HFFc6 (cell line): ENCODE data around the gene VWC2L. TPM values are rescaled to one million over a fixed set of nuclear protein-coding genes. Genes with fewer than 3 reads are reported as not detected.

Source experiments
- DNase-seq: peaks from one replicate; pipeline ENCODE4 v3.0.0-alpha.2; 2018
- H3K27ac Mint-ChIP-seq: 2 replicates; pipeline ENCODE4 v1.8.0; 2020; ENCODE audit warnings: mild to moderate bottlenecking, mixed read lengths
- H3K27me3 Mint-ChIP-seq: 2 replicates; pipeline ENCODE4 v1.8.0; 2021; ENCODE audit warnings: mild to moderate bottlenecking, moderate library complexity, mixed read lengths; ENCODE audit not compliant: insufficient read depth
- H3K36me3 Mint-ChIP-seq: 2 replicates; pipeline ENCODE4 v1.8.0; 2021; ENCODE audit warnings: low read depth, mixed read lengths
- H3K4me1 Mint-ChIP-seq: 2 replicates; pipeline ENCODE4 v1.8.0; 2020; ENCODE audit warnings: low read depth, mixed read lengths
- H3K4me3 Mint-ChIP-seq: 2 replicates; pipeline ENCODE4 v1.8.0; 2020; ENCODE audit warnings: mild to moderate bottlenecking, moderate library complexity, mixed read lengths
- H3K9me3 Mint-ChIP-seq: 2 replicates; pipeline ENCODE4 v1.8.0; 2020; ENCODE audit warnings: mild to moderate bottlenecking, mixed read lengths
- total RNA-seq, 6 experiments: library from RNA; stranded (reverse); fragmentation: NEBNext Ultra II Directional; extraction: Animal tissue kit (Norgen Biotek cat#: 25700); gene quantifications; 2 replicates in 1 of 6; 3 replicates in 5 of 6; pipeline ENCODE4 v1.2.3, GENCODE V29; 2021
- TF ChIP-seq, protein P1 (sequence below): fragments of 200-600 bp; sonication (generic); IDR thresholded peaks from 2 replicates; pipeline ENCODE4 v1.5.0; 2021; ENCODE audit warnings: antibody characterized with exemption, mild to moderate bottlenecking

The VWC2L gene
- total RNA-seq, 6 experiments from 2014 or later: not detected

- H3K4me3 Mint-ChIP-seq: no peak overlapping the region
- H3K27me3 Mint-ChIP-seq: peaks cover 6% of the 10 kb centered on the region
- TF ChIP-seq, protein P1, sequence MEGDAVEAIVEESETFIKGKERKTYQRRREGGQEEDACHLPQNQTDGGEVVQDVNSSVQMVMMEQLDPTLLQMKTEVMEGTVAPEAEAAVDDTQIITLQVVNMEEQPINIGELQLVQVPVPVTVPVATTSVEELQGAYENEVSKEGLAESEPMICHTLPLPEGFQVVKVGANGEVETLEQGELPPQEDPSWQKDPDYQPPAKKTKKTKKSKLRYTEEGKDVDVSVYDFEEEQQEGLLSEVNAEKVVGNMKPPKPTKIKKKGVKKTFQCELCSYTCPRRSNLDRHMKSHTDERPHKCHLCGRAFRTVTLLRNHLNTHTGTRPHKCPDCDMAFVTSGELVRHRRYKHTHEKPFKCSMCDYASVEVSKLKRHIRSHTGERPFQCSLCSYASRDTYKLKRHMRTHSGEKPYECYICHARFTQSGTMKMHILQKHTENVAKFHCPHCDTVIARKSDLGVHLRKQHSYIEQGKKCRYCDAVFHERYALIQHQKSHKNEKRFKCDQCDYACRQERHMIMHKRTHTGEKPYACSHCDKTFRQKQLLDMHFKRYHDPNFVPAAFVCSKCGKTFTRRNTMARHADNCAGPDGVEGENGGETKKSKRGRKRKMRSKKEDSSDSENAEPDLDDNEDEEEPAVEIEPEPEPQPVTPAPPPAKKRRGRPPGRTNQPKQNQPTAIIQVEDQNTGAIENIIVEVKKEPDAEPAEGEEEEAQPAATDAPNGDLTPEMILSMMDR: no peak
- H3K4me1 Mint-ChIP-seq: no peaks in the 10 kb centered on the region
- no peaks in the 10 kb centered on the region for H3K36me3 Mint-ChIP-seq
- peaks cover 4% of the 10 kb centered on the region; the same call in 1 of the 2 replicates for H3K9me3 Mint-ChIP-seq
- H3K27ac Mint-ChIP-seq: no peak overlapping the region
- no peak for DNase-seq
These were observed 154.4 kb downstream of the VWC2L start for GRCh38 chr2:214565246-214565645.

GRCh38 chr2:214566457-214566856 is 155.6 kb downstream of the VWC2L start:
- Mint-ChIP-seq H3K4me1 (no peaks in the 10 kb centered on the region), H3K4me3 (no peak overlapping the region), H3K27ac (no peak overlapping the region), H3K9me3 (peaks cover 4% of the 10 kb centered on the region; the same call in 1 of the 2 replicates), H3K27me3 (peaks cover 6% of the 10 kb centered on the region), H3K36me3 (no peaks in the 10 kb centered on the region)
- TF ChIP-seq, protein P1: no peak
- no peak for DNase-seq

DNA sequence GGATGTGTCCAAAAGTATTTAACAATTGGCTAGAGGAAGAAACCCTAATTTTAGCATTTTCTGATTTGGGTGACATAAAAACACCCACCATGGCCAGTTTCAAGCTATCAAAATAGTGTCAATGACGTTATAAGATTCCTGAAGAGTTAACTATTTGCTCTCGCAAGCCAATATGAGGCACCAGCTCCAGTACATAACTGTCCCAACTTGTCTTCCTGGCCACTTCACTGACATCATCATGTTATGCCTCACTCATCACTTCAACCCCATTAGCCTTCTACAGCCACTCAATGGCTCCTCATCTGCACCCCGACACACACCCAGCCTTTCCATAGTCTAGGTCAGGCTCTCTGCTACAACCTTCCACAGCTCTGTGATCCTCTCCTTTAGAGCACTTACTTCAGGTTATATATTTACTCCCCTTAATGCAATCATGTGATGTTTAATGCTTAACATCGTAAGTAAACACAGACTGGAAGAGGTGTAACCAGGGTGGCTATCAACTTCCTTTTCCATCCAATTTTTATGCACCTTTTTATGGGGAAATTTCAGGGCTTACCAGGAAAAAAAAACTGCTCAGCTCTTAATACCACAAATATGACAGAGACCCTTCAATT is 158.7 kb downstream of the VWC2L start:
- TF ChIP-seq, protein P1: no peak
- no peaks in the 10 kb centered on the region for H3K36me3 Mint-ChIP-seq
- no peak for DNase-seq
- H3K9me3 Mint-ChIP-seq: no peaks in the 10 kb centered on the region
- peaks cover 6% of the 10 kb centered on the region for H3K27me3 Mint-ChIP-seq
- no peak overlapping the region for H3K27ac Mint-ChIP-seq
- peaks cover 2% of the 10 kb centered on the region; the same call in 1 of the 2 replicates for H3K4me1 Mint-ChIP-seq
- no peak overlapping the region for H3K4me3 Mint-ChIP-seq

- H3K4me1 Mint-ChIP-seq: peaks cover 20% of the 10 kb centered on the region
- no peaks in the 10 kb centered on the region for H3K36me3 Mint-ChIP-seq
- H3K9me3 Mint-ChIP-seq: no peaks in the 10 kb centered on the region
- peak overlapping the region; percentile 43; the same call in 1 of the 2 replicates for H3K4me3 Mint-ChIP-seq
- TF ChIP-seq, protein P1: no peak
- H3K27me3 Mint-ChIP-seq: peaks cover 2% of the 10 kb centered on the region; the same call in 1 of the 2 replicates
- no peak for DNase-seq
- no peak overlapping the region for H3K27ac Mint-ChIP-seq
These were observed 163.4 kb downstream of the VWC2L start for GRCh38 chr2:214574084-214574781.

DNA sequence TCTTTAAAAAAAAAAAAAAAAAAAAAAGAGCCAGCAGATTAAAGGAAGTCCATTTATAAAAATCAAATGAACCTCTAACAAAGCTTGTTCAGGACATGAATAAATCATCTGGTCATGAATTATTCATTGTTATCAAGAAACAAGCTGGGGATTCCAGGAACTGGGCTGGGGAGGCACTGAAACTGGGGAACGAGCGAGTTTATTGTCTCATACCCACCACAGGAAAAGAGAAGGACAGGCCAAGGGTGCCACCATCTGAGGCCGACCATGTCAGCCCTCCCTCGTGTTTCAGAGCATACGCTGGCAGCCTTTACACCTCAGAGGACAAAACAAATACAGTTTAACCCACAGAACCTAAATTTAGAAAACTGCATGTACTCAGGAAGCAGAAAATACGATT is 164.2 kb downstream of the VWC2L start:
- Mint-ChIP-seq H3K4me1 (peaks cover 20% of the 10 kb centered on the region), H3K4me3 (peak overlapping the region; percentile 50; the same call in 1 of the 2 replicates), H3K27me3 (no peaks in the 10 kb centered on the region), H3K9me3 (no peaks in the 10 kb centered on the region), H3K27ac (no peak overlapping the region), H3K36me3 (no peaks in the 10 kb centered on the region)
- DNase-seq: no peak
- TF ChIP-seq, protein P1: no peak
